Heart right ventricle (tissue), 16 donors: ENCODE data around the gene EXD3. TPM values are rescaled to one million over a fixed set of nuclear protein-coding genes. Genes with fewer than 3 reads are reported as not detected.

Source experiments
- ATAC-seq, 8 donors: fragments of 200-7000 bp; cut with Tn5 transposase; one replicate each; pipeline ENCODE4 v1.9.1; 2020; ENCODE audit warnings: mild to moderate bottlenecking in 8 of 8, moderate library complexity in 8 of 8, moderate number of reproducible peaks in 1 of 8
- DNase-seq, 2 donors: peaks; one replicate each; pipeline ENCODE4 v3.0.0-alpha.2; 2020
- H3K27ac ChIP-seq, 10 donors: fragments of 200-600 bp; sonication (generic) in 2 of 10; one replicate each; pipeline versions ENCODE4 v1.5.0 to v1.8.0; 2020 to 2022; ENCODE audit warnings: mild to moderate bottlenecking in 3 of 10
- H3K27me3 ChIP-seq, 7 donors: fragments of 200-600 bp; one replicate each; pipeline ENCODE4 v1.8.0; 2021 to 2022; ENCODE audit warnings: mild to moderate bottlenecking in 2 of 7
- H3K36me3 ChIP-seq, 9 donors: fragments of 200-600 bp; sonication (generic) in 1 of 9; one replicate each; pipeline versions ENCODE4 v1.5.0 to v1.8.0; 2020 to 2022; ENCODE audit warnings: mild to moderate bottlenecking in 2 of 9
- H3K4me1 ChIP-seq, 9 donors: fragments of 200-600 bp; sonication (generic) in 1 of 9; one replicate each; pipeline versions ENCODE4 v1.5.0 to v1.8.0; 2020 to 2022; ENCODE audit warnings: mild to moderate bottlenecking in 4 of 9
- H3K4me3 ChIP-seq, 10 donors: fragments of 200-600 bp; sonication (generic) in 2 of 10; one replicate each; pipeline versions ENCODE4 v1.5.0 to v1.8.0; 2020 to 2022; ENCODE audit warnings: mild to moderate bottlenecking in 7 of 10, moderate library complexity in 2 of 10
- H3K9me3 ChIP-seq, 11 donors: fragments of 200-600 bp in 10 of 11; sonication (generic) in 2 of 11; one replicate each; pipeline versions ENCODE4 v1.5.0 to v1.8.0; 2013 to 2022; ENCODE audit warnings: mild to moderate bottlenecking in 2 of 11, control low read depth in 1 of 11, moderate library complexity in 1 of 11
- WGBS, 2 donors: extraction: QIAGEN DNeasy Blood & Tissue Kit; methylation state at CpG; one replicate each; pipeline ENCODE4 v1.1.7; 2013; ENCODE audit warnings: inconsistent platforms in 1 of 2; 5-methylcytosine and 5-hydroxymethylcytosine counted together
- intact Hi-C, 10 donors: fragments of 100-400 bp; cut with DNase I; formaldehyde crosslinking; loops; one replicate each; pipeline versions ENCODE4 v1.11.1 to v1.14.2; 2022
- polyA plus RNA-seq, 2 donors: library from polyadenylated mRNA; stranded (reverse); fragments of 200-250 nt; gene quantifications; one replicate each; pipeline ENCODE4 v1.2.3, GENCODE V29; 2013
- total RNA-seq, 10 donors: library from RNA; stranded (reverse); fragmentation: NEBNext Ultra II Directional in 3 of 10; extraction: Animal tissue kit (Norgen Biotek cat#: 25700) in 3 of 10; gene quantifications; one replicate each; pipeline versions ENCODE4 v1.2.1 to v1.2.4, GENCODE V29; 2021 to 2023
- TF ChIP-seq, protein P1 (sequence below), 9 donors: fragments of 200-600 bp; sonication (generic) in 2 of 9; IDR thresholded peaks; one replicate each; pipeline versions ENCODE4 v1.5.0 to v1.8.0; 2021 to 2022; ENCODE audit warnings: antibody characterized with exemption in 9 of 9, mild to moderate bottlenecking in 5 of 9, moderate library complexity in 1 of 9
- donor health status: Arrhythmogenic right ventricular cardiomyopathy.
- donor health status: ischemic (EF 13 %, LVEDD 7.1; RV severe dilation, severe dysfunction).
- donor health status: healthy with polysubstance abuse.
- donor health status: DM: no; HTN: yes; CAD: no.
- donor health status: DM: no; HTN: no; CAD: no.
- donor health status: ischemic (EF 25% LVEDD 6.9; RV normal size, moderate dysfunction).
- donor health status: ischemic (EF 25% LVEDD 5.7; RV mildly dilated, moderate dysfunction).
- donor health status: healthy.
- donor health status: DM: yes; HTN: yes; CAD: no.
- donor health status: Ischemic cardiomyopathy.
- donor health status: ischemic (EF 35%, LVEDD 5.7; RV mildly dilated, moderate dysfunction).
- donor health status: nonischemic (EF 11% LVEDD 7.7; RV severe dilation, severe dysfunction).
- donor health status: DM: yes; HTN: yes; CAD: no.
- donor health status: PGD.
- donor health status: ischemic (EF 29% LVEDD 5.4; RV normal size, mild dysfunction).
- donor health status: nonischemic (EF 23%, LVEDD 6.1; RV moderate dilation, normal function).

The EXD3 gene
- total and polyA plus RNA-seq, 12 donors = 5.8 to 33.0 (median 9.2) TPM

DNA sequence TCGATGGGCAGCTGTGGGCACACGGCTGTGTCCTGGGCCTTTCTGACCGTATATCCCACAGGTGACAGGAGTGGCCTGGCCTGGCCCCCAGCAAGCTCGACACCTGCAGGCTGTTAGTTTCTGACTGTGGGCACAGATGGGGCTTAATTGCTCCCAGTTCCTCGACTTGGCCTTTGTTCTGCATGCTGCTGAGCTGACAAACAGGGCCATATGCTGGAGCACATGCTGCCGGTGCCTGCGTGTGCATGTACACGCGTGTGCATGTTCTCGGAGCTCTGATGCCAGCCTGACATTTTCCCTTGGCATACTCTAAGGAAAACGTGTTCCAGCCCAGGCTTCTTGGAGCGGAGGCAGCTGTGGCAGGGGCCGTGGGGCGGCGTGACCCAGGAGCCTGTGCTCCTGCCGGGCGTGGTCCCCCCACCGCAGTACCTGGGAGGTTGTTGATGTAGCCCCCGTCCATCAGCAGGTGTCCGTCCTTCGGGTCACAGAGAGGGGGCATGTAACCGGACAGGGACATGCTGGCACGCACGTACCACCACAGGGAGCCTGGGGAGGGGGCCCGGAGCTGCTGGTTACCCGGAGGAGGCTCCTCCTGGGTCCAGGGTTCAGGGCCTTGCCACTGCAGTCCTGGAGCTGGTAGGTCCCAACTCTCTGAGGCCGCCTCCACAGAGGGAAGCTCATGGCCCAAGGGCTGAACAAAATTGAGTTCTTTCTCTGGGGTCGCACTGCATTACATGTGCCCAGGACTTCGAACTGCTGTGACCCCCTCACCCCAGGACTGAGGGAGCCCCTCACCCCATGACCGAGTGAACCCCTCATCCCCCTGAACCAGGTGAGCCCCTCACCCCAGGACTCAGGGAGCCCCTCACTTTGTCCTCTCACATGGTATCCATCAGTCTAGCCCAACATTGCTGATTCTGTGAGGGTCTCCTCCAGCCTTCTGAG is 40.3 kb upstream of the EXD3 start:
- WGBS, 2 donors = 93% methylated on average over 30 of the region's 30 CpGs
- no peak overlapping the region for H3K27ac ChIP-seq
- DNase-seq (no peak), ATAC-seq (no peak)
- TF ChIP-seq, protein P1, sequence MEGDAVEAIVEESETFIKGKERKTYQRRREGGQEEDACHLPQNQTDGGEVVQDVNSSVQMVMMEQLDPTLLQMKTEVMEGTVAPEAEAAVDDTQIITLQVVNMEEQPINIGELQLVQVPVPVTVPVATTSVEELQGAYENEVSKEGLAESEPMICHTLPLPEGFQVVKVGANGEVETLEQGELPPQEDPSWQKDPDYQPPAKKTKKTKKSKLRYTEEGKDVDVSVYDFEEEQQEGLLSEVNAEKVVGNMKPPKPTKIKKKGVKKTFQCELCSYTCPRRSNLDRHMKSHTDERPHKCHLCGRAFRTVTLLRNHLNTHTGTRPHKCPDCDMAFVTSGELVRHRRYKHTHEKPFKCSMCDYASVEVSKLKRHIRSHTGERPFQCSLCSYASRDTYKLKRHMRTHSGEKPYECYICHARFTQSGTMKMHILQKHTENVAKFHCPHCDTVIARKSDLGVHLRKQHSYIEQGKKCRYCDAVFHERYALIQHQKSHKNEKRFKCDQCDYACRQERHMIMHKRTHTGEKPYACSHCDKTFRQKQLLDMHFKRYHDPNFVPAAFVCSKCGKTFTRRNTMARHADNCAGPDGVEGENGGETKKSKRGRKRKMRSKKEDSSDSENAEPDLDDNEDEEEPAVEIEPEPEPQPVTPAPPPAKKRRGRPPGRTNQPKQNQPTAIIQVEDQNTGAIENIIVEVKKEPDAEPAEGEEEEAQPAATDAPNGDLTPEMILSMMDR (IDR thresholded peaks at IDR 0.05) = no peak
- H3K4me3 ChIP-seq = no peak overlapping the region
- H3K4me1 ChIP-seq = peaks cover 8 to 29% (median 12%) of the 10 kb centered on the region in 9 donors
- intact Hi-C loops = no loop called here
- H3K9me3 ChIP-seq = no peaks in the 10 kb centered on the region
- peaks cover 0 to 14% (median 0%) of the 10 kb centered on the region in 7 donors for H3K27me3 ChIP-seq
- H3K36me3 ChIP-seq = peaks cover 0 to 9% (median 0%) of the 10 kb centered on the region in 9 donors

DNA sequence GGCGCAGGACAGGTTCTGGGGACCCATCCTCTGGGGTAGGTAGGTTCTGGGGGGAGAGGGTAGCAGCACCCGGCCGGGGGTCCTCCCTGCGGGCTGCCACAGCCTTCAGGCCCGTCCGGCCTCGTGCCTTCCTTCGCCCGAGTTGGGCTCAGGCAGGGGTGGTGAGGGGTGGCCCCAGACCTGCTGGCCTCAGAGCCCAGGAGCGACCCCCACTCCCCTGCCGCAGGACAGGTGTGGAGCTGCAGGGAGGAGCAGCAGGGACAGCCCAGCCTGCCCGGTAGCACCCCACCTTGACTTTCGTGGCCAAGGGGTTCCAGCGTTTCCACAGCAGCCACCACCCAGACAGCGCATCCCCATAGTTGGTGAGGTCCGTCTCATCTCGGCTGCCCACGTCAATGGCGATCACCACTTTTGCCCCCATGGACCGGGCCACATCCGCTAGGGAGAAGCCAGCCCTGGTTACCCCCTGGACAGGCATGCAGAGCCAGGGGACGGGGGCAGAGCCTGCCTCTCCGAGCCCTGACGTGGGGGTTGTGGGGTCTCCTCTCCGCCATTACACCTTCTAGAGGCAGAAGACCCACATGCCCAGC is 39.5 kb upstream of the EXD3 start:
- no peak for DNase-seq
- Histone ChIP-seq H3K9me3 (no peaks in the 10 kb centered on the region), H3K36me3 (peaks cover 0 to 10% (median 0%) of the 10 kb centered on the region in 9 donors), H3K27me3 (peaks cover 0 to 14% (median 0%) of the 10 kb centered on the region in 7 donors), H3K4me1 (peaks cover 10 to 34% (median 17%) of the 10 kb centered on the region in 9 donors), H3K4me3 (peak overlapping the region in 1 of 10 donors; percentile 34), H3K27ac (peak overlapping the region in 1 of 10 donors; percentile 71)
- 91 to 95% methylated on average over 25 of the region's 25 CpGs for WGBS, 2 donors
- intact Hi-C loops = no loop called here
- no peak for ATAC-seq
- TF ChIP-seq, protein P1 (IDR thresholded peaks at IDR 0.05) = no peak

DNA sequence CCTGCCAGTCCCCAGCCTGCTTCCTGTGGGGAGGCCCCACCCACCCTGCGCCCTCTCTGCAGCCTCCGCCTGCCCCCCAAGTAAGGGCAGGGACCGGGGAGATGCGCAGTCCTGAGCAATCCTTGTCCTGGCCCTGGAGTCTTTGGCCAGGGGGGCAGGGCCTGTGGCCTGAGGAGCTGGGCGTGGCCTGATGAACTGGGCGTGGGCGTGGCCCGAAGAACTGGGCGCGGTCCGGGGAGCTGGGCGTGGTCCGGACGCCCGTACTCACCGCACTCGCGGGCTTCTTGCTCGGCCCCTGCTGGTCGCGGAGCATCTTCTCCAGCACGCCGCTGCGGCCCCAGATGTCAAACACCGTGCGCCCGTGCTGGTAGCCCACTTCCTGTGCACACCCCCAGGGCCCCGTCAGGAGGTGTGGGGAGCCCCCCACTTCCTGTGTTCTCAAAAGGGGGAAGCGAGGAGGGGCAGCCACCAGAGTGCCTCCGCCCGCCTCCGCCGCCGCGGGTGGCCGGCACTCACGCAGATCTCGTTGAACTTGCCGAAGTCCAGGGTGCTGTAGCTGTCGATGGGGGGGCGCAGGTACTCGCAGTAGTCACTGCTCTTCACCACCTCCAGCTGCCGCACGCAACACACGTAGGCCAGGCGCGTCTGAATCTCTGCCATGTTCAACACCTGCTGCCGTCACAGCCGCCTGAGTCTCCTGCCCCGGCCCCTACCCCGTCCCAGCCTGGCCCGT is 38.9 kb upstream of the EXD3 start:
- peak overlapping the region in 1 of 10 donors; percentile 71 for H3K27ac ChIP-seq
- peaks cover 0 to 14% (median 0%) of the 10 kb centered on the region in 7 donors for H3K27me3 ChIP-seq
- DNase-seq (peak in 1 of 2 donors; percentile 70), ATAC-seq (peak in 1 of 8 donors; percentile 5)
- H3K4me1 ChIP-seq = peaks cover 10 to 34% (median 17%) of the 10 kb centered on the region in 9 donors
- H3K9me3 ChIP-seq = no peaks in the 10 kb centered on the region
- 56 to 78% methylated on average over 51 to 52 of the region's 52 CpGs for WGBS, 2 donors
- intact Hi-C loops = no loop called here
- H3K4me3 ChIP-seq = peak overlapping the region in 1 of 10 donors; percentile 34
- H3K36me3 ChIP-seq = peaks cover 0 to 17% (median 0%) of the 10 kb centered on the region in 9 donors
- TF ChIP-seq, protein P1 (IDR thresholded peaks at IDR 0.05) = peak in 1 of 9 donors; percentile 9

DNA sequence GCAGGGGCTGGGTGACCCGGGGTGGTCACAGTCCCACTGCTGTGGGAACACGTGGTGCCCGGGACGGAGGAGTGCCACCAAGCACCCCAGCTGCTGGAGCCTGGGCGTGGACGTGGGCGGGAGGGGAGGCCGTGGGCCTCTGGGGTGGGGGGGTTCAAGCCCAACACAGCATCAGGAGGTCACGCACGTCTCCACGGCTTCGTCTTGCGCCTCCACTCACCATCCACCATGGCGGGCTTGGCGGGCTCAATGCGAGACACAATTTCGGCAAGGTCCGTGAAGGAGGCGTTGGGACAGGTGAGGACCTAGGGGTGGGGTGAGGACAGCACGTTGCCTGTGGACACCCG is 38.3 kb upstream of the EXD3 start:
- Histone ChIP-seq H3K4me3 (peak overlapping the region in 1 of 10 donors; percentile 34), H3K27ac (peak overlapping the region in 1 of 10 donors; percentile 71), H3K27me3 (peaks cover 0 to 14% (median 0%) of the 10 kb centered on the region in 7 donors), H3K4me1 (peaks cover 10 to 34% (median 17%) of the 10 kb centered on the region in 9 donors), H3K9me3 (no peaks in the 10 kb centered on the region), H3K36me3 (peaks cover 0 to 22% (median 0%) of the 10 kb centered on the region in 9 donors)
- DNase-seq (peak in 1 of 2 donors; percentile 5), ATAC-seq (no peak)
- TF ChIP-seq, protein P1 (IDR thresholded peaks at IDR 0.05) = no peak
- intact Hi-C loops = no loop called here
- 92 to 95% methylated on average over 21 of the region's 21 CpGs for WGBS, 2 donors
